Right hindlimb (tissue), 1 donor: ENCODE measurements around the gene SH3BP5.

Source experiments
- DNase-seq: peaks from one replicate; pipeline ENCODE4 v3.0.0-alpha.2; 2018

Gene SH3BP5

GRCh38 chr3:15346516-15346915, 14.1 kb upstream of the SH3BP5 start:
- no peak for DNase-seq

DNA sequence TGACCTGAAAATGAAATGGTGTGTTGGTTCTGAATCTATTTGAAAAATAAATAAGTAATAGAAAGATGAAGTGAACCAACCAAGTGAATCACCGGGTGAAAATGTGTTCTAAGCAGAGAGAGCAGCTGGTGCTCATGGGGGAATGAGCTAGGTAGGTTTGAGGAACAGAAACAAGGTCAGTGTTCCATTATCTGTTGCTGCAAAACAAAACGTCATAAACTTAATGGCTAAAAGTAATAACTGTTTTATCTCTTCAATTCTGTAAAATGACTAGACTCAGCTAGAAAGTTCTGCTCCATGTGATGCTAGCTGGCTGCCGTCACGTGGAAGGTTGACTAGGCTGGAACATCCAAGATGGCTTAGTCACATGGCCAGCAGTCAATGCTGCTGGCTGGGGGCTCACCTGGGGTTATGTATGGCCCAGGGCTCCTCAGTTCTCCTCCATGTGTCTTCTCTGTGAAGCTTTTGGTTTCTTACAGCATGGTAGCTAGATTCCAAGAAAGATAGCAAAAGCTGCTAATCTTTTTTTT, 13.3 kb upstream of the SH3BP5 start:
- DNase-seq: no peak

- DNase-seq: no peak
These were observed 12.8 kb upstream of the SH3BP5 start for GRCh38 chr3:15345066-15345607.

DNA sequence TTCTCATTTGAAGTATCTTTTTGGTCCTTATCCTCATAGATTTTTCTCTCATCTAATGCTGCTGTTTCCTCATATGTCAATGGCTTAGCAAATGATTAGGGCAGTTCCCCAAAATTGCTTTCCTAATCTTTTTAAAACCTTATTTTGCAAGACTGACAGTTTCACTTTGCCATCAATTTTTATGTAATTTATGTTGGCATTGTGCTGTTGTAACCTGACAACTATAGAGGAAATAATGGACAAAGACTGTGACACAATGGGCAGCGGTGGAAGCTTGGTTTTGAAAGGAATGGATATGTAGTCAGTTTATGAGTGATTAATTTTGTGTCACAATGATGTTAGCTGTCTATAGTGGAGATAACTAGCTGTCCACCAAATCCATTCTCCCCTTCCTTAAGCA, 10.6 kb upstream of the SH3BP5 start:
- no peak for DNase-seq

DNA sequence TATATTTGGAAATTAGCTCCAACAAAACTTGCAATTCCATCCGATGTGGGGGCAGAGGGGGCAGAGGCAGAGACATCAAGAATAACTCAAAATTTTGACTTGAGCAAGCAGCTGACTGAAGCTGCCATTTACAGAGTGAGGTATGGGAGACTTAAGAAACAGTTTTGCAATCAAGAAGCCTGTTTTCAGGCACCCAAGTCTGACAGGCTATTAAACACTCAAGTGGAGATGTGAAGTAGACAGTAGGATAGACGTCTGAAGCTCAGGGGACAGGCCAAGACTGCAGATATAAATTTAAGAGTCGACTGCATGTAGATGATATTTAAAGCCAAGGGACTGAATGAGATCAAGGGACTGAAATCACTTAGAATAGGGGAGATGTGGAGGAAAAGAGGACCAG, 9.9 kb upstream of the SH3BP5 start:
- DNase-seq: no peak

- DNase-seq: no peak
These were observed 8.8 kb upstream of the SH3BP5 start for GRCh38 chr3:15341030-15341726.

DNA sequence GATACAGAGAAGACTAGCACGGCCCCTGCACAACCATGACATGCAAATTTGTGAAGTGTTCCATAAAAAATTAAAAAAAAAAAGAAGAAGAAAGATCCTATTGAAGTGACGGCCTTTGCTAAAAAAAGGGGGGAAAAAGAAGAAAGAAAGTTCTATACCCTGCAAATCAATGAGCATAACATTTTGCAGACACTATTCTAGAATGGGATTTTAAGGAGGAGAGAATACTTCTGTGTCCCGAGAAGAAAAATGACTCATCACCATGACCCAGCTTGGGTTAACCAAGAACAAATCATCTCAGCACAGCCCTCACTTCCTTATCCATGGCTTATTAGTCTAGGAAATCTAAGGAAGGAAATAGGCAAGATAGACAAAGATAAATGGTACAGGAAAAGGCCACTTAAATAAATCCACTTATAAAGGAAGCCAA, 7.4 kb upstream of the SH3BP5 start:
- DNase-seq: no peak

DNA sequence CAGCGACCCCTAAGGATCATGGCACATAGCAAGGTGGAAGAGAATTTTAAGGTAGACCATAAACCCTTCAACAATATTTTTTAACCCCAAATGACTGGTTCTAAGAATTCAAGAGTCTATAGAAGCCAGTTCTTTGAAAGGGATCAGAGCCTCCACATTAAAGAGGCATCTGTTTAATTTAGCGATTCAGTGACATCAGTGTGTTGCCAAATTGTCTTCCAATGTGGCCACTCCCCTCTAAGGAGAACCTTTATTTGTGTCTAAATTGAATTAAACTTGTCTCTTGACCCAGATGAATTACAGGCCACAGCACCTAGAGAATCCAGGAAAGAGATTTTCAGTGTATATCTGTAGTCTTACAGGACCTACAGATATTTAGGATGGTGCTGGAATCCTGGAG, 6.6 kb upstream of the SH3BP5 start:
- DNase-seq: no peak

DNA sequence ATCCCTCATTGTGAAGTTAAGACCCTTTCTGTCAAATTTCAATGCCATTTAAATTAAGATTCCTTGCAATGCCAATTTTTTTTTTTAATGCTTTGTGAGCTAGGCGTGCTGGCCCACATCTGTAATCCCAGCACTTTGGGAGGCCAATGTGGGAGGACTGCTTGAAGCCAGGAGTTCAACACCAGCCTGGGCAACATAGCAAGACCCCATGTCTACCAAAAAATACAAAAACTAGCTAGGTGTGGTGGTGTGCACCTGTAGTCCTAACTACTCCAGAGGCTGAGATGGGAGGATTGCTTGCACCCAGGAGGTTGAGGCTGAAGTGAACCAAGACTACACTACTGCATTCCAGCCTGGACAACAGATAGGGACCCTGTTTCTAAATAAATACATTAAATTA, 5.6 kb upstream of the SH3BP5 start:
- no peak for DNase-seq

DNA sequence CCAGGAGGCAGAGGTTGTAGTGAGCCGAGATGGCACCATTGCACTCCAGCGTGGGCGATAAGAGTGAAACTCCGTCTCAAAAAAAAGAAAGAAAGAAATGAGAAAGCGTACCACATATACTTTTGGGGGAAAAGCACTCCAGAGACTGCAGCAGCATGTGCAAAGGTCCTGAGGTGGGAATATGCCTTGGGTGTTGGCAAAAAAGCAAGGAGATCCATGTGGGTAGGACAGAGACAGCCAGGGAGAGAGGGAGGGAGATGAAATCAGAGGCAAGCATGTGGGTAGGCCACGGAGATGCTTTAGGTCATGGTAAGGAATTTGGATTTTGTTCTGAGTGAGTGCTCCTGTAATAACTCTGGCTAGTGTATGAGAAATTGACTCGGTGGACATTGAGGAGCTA, 3.7 kb upstream of the SH3BP5 start:
- no peak for DNase-seq

GRCh38 chr3:15333956-15334263, 1.5 kb upstream of the SH3BP5 start:
- no peak for DNase-seq

DNA sequence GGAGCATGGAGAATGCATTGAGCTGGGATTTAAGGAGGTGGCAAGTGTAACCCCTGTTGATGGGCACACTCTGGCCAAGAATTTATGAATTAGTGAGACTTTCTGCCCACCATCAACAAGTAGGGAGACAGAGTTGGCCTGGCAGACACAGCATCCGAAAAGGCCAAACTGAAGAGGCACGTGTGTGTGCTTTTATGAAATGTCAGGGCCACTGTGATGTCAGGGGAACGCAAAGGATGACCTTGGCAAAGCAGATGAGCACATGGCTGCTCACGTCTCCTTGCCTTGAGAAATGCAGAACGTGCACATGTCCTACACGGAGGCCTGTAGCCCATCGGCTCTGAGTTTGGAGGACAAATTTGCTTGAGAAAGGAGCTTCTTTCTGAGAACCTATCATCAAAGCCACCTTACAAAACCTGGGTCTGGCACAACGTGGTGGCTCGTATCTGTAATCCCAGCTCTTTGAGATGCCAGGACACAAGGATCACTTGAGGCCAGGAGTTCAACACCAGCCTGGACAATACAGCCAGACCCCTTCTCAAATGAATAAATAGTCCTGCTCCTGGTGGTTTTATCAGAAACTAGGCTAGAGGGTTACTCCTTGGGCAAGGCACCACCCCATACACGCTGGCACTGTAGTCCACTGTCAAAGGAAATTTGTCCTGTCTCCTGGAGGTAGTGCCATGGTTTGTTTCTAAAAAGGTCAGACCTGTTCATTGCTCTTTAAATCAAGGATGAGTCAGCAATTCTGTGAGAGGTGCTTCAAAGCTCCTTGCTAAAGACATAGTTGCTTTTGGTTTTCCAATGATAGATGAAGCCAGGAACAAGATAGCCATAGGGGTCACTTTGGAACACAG, 941 bp upstream of the SH3BP5 start:
- DNase-seq: no peak

GRCh38 chr3:15331606-15332404, 581 bp downstream of the SH3BP5 start:
- peak; percentile 62 for DNase-seq

DNA sequence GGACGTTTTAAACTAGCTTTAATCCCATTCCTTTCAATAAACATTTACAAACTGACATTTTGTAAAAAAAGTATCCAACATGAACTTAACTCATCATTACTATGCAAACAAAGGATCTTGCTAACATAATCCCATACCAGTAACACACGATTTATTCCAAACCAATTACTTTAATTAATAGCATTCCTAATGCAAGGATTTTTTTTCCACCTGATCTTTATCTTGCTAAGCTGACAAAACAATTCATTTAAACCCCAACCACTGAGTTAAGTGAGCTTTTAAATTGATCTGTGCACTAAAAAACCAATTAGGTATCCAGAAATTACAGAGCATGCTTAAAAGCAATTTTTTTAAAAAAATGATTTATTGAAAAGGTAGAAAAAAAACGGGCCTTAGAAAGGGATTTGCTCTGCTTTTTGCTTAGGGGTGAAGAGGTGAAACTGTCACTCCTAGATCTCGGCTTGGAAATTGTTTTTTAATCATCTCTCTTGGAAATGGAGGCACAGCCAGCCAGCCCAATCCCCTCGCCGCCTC, 1.2 kb downstream of the SH3BP5 start:
- DNase-seq: no peak

GRCh38 chr3:15330031-15330596, 2.3 kb downstream of the SH3BP5 start:
- peak; percentile 85 for DNase-seq

DNA sequence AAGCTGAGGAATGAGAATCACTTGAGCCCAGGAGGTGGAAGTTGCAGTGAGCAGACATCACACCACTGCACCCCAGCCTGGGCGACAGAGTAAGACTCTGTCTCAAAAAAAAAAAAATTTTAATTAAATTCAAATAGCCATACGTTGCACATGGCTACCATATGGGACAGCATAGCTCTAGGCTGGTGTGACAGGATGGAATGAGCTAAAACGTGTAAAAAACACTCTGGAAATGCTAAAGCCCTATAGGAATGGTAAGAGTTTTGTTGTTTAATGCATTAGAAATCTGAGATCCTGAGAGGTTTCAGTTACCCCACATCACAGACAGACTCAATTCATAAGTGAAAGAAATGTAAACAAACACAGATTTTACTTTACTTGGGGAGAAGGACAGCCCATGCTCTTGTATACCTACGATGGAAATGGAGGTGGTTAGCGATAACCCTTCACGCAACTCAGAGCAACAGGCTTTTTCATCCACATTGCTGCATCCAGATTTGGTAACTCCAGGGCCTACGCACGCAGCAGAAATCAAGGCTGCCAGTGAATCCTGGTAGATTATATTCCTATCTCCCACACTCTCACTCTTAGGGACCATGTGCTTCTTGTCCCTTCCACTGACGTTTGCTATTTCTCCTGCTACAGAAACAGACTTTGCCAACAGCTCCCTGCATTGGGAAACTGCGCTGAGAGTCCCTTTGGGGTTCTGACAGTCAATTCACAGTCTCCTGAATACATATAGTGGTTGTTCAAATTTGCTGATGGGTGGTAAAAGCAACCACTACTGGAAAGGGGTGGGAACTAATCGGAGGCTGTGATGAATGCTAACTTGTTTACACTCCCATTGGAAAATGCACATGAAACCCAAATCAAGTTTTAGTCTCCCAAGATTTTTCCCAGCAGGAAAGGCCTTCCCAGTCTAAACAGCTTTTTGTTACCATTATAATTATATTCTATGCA, 3.1 kb downstream of the SH3BP5 start:
- no peak for DNase-seq

DNA sequence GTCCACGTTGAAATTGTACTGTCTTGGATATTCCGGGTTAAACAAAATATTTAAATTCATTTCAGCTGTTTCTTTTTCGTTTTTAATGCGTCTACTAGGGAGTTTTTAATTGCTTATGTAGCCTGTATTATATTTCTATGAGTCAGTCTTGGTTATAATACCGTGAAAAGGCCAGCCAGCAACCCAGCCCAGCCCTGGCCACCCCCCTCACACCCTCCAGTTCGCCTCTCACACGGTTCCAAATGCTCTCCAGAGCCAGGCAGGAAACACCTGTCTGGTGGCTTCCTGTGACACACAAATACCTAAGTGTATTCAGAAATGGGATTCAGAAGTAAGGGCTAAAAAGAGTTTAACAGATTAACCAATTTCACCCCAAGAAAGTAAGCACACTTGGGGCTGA, 4.4 kb downstream of the SH3BP5 start:
- DNase-seq: peak; percentile 69

- DNase-seq: no peak
These were observed 5.7 kb downstream of the SH3BP5 start for GRCh38 chr3:15326673-15327072.

GRCh38 chr3:15326037-15326436, 6.3 kb downstream of the SH3BP5 start:
- no peak for DNase-seq

- DNase-seq: no peak
These were observed 7.2 kb downstream of the SH3BP5 start for GRCh38 chr3:15325228-15325627.

GRCh38 chr3:15324379-15324808, 8.0 kb downstream of the SH3BP5 start:
- no peak for DNase-seq
